ENCODE measurements around the gene SMAD6.

Gene SMAD6

GRCh38 chr15:66721954-66722353 lies 19.9 kb downstream of the SMAD6 start:
- no peak for DNase-seq

- DNase-seq = no peak
Measured at GRCh38 chr15:66722757-66723540, 20.9 kb downstream of the SMAD6 start.

GRCh38 chr15:66723826-66724731 lies 22.0 kb downstream of the SMAD6 start:
- DNase-seq = no peak

GRCh38 chr15:66724732-66725463 lies 22.9 kb downstream of the SMAD6 start:
- no peak for DNase-seq

GRCh38 chr15:66725464-66725785 lies 23.4 kb downstream of the SMAD6 start:
- no peak for DNase-seq

GRCh38 chr15:66726386-66726785 lies 24.4 kb downstream of the SMAD6 start:
- no peak for DNase-seq

- DNase-seq = no peak
Measured at GRCh38 chr15:66729331-66729951, 27.4 kb downstream of the SMAD6 start.

- DNase-seq = no peak
Measured at GRCh38 chr15:66730168-66731021, 28.4 kb downstream of the SMAD6 start.

GRCh38 chr15:66733976-66734375 lies 31.9 kb downstream of the SMAD6 start:
- DNase-seq = no peak

- no peak for DNase-seq
Measured at GRCh38 chr15:66734961-66735908, 33.2 kb downstream of the SMAD6 start.

- no peak for DNase-seq
Measured at GRCh38 chr15:66735909-66736305, 33.9 kb downstream of the SMAD6 start.

GRCh38 chr15:66737243-66738010 lies 35.4 kb downstream of the SMAD6 start:
- no peak for DNase-seq

GRCh38 chr15:66738116-66738515 lies 36.1 kb downstream of the SMAD6 start:
- DNase-seq = no peak

GRCh38 chr15:66738595-66738994 lies 36.6 kb downstream of the SMAD6 start:
- DNase-seq = no peak

- peak; percentile 23 for DNase-seq
Measured at GRCh38 chr15:66739287-66739686, 37.3 kb downstream of the SMAD6 start.

- peak; percentile 28 for DNase-seq
Measured at GRCh38 chr15:66740802-66741201, 38.8 kb downstream of the SMAD6 start.

GRCh38 chr15:66741646-66742045 lies 39.6 kb downstream of the SMAD6 start:
- DNase-seq = no peak

GRCh38 chr15:66742286-66742685 lies 40.2 kb downstream of the SMAD6 start:
- no peak for DNase-seq

GRCh38 chr15:66743204-66743603 lies 41.2 kb downstream of the SMAD6 start:
- DNase-seq = no peak

Data from DMS79 treated with DMSO at 0.1 percent for 48 hours (cell line).